Subcutaneous abdominal adipose tissue (tissue), 5 donors: Measurements from ENCODE around the gene PDS5B.

Source experiments
- H3K27ac ChIP-seq: one replicate; pipeline ENCODE4 v1.7.0; 2013; ENCODE audit warnings: low read depth, mild to moderate bottlenecking, inconsistent platforms, low read length, moderate library complexity
- H3K27me3 ChIP-seq, 5 donors: one replicate each; pipeline ENCODE4 v1.7.0; 2013; ENCODE audit warnings: low read length in 5 of 5, inconsistent platforms in 1 of 5; ENCODE audit not compliant: control insufficient read depth in 5 of 5, insufficient read depth in 4 of 5
- H3K36me3 ChIP-seq, 5 donors: one replicate each; pipeline ENCODE4 v1.7.0; 2013; ENCODE audit warnings: low read length in 5 of 5; ENCODE audit not compliant: control insufficient read depth in 5 of 5, insufficient read depth in 5 of 5
- H3K4me1 ChIP-seq, 5 donors: one replicate each; pipeline ENCODE4 v1.7.0; 2013; ENCODE audit warnings: low read length in 5 of 5, mild to moderate bottlenecking in 3 of 5, moderate library complexity in 1 of 5; ENCODE audit not compliant: control insufficient read depth in 5 of 5, insufficient read depth in 5 of 5
- H3K4me3 ChIP-seq, 5 donors: one replicate each; pipeline ENCODE4 v1.7.0; 2013; ENCODE audit warnings: low read length in 5 of 5, low read depth in 1 of 5
- H3K9ac ChIP-seq, 5 donors: one replicate each; pipeline ENCODE4 v1.7.0; 2013; ENCODE audit warnings: low read length in 5 of 5, mild to moderate bottlenecking in 4 of 5, moderate library complexity in 3 of 5
- H3K9me3 ChIP-seq, 5 donors: one replicate each; pipeline ENCODE4 v1.7.0; 2013; ENCODE audit warnings: low read length in 5 of 5; ENCODE audit not compliant: control insufficient read depth in 5 of 5
- donor health status: healthy.
- donor health status: healthy.
- donor health status: healthy.
- donor health status: healthy.
- donor health status: healthy.

PDS5B gene

DNA sequence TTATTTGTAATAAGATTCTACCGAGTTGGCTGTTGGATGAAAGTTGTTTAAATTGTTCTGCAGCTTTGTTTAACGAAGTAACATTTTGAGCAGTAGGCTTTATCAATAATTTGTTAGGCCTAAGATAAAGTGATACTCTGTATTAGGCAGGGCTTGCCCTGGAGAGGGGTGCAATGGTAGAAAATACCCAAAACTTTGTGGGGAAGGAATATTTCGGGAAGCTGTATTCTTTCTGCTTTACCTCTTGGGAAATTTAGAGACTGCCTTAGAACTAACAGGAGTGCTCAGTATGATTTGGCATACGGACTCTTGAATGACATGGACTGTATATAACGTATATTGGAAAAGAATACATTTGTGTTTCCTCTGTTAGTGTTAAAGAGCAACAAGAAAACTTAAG lies 2.5 kb downstream of the PDS5B start:
- Histone ChIP-seq H3K4me3 (peak overlapping the region in 2 of 5 donors; percentile 16 to 79), H3K9ac (peak overlapping the region in 4 of 5 donors; percentile 2 to 70 (median 40)), H3K27me3 (no peaks in the 10 kb centered on the region), H3K9me3 (no peaks in the 10 kb centered on the region), H3K27ac (peak overlapping the region; percentile 72), H3K4me1 (peaks cover 0 to 37% (median 35%) of the 10 kb centered on the region in 5 donors), H3K36me3 (no peaks in the 10 kb centered on the region)

DNA sequence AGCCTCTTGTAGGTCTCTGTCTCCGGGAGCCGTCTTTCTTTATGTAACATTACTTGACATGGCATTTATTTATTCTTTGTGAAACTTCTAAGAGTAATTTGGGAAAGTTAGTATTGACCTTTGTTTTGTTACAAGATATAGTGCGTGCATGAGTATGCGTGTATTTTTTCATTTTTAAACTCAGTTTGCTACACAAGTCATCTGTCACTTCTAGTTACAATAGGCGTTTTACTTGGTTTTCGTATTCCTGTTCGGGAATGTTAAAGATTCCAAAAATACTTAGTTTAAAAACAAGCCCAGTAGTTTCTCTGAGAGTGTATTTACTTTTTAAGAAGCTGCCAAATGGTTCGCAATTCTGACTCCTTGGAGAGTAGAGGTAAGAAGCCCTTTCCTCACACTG lies 3.2 kb downstream of the PDS5B start:
- H3K27me3 ChIP-seq = no peaks in the 10 kb centered on the region
- H3K9me3 ChIP-seq = no peaks in the 10 kb centered on the region
- H3K36me3 ChIP-seq = no peaks in the 10 kb centered on the region
- H3K4me3 ChIP-seq = no peak overlapping the region
- peak overlapping the region in 3 of 5 donors; percentile 37 to 70 (median 44) for H3K9ac ChIP-seq
- H3K27ac ChIP-seq = no peak overlapping the region
- peaks cover 0 to 41% (median 35%) of the 10 kb centered on the region in 5 donors for H3K4me1 ChIP-seq

DNA sequence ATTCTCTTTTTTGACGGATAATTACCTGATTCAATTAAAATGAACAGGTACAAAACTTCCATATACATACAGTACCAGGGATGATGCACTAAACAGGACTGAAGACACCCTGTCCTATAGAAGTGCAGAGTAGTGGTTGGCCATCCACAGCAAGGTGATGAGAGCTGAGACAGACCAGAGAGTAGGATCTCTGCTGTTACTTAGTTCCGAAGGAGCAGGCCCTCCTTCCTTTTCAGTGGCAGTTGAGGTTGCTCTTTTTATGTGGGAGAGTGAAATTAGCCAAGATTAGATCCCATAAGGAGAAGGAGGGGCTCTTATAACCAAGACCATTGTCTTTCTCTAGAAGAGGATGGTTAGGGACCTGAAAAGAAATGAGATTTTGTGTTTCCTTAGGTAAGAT lies 4.0 kb downstream of the PDS5B start:
- no peaks in the 10 kb centered on the region for H3K9me3 ChIP-seq
- peak overlapping the region in 2 of 5 donors; percentile 6 to 17 for H3K9ac ChIP-seq
- H3K4me1 ChIP-seq = peaks cover 0 to 39% (median 34%) of the 10 kb centered on the region in 5 donors
- H3K27ac ChIP-seq = no peak overlapping the region
- H3K36me3 ChIP-seq = no peaks in the 10 kb centered on the region
- no peaks in the 10 kb centered on the region for H3K27me3 ChIP-seq
- no peak overlapping the region for H3K4me3 ChIP-seq

DNA sequence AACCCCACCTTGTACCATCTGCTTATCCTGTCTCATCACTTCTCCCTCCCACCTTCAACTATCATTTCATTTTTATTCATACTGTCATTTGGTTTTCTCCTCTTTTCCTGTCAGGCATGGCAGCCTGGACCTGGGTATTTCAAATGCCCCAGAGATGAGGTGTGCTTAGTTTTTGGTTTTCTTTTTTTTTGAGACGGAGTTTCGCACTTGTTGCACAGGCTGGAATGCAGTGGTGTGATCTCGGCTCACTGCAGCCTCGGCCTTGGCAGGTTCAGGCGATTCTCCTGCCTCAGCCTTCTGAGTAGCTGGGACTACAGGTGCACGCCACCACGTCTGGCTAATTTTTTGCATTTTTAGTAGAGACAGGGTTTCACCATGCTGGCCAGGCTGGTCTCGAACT lies 5.8 kb downstream of the PDS5B start:
- no peaks in the 10 kb centered on the region for H3K27me3 ChIP-seq
- no peak overlapping the region for H3K9ac ChIP-seq
- no peak overlapping the region for H3K4me3 ChIP-seq
- H3K4me1 ChIP-seq = peaks cover 0 to 34% (median 28%) of the 10 kb centered on the region in 5 donors
- no peak overlapping the region for H3K27ac ChIP-seq
- no peaks in the 10 kb centered on the region for H3K36me3 ChIP-seq
- no peaks in the 10 kb centered on the region for H3K9me3 ChIP-seq

DNA sequence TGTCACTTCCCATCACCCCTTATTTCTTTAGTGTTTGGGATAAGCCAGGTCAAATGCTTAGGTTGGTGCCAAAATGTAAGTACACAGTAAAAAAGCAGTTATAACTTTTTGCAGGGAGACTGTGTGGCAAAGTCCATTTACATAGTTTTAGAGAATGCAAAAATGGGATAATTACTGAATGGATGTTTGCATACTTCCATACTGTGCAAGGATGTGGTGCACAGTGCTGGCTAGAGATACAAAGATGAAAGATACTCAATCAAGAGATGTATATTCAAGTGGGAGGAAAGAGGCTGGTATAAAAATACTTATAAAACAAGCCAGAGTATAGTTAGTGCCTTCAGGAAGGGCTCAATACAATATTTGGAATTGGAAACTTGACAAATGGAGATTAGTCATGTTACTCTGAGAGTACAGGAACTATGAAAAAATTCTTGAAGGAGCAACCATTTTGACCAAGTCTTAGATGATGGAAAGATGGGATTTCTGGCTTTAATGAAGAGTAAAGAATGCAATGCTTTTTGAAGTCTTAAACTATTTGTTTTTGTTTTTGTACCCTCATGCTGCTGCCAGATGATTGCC lies 8.0 kb downstream of the PDS5B start:
- Histone ChIP-seq H3K27ac (no peak overlapping the region), H3K9ac (no peak overlapping the region), H3K36me3 (no peaks in the 10 kb centered on the region), H3K4me1 (peaks cover 0 to 16% (median 12%) of the 10 kb centered on the region in 5 donors), H3K4me3 (no peak overlapping the region), H3K9me3 (peaks cover 0 to 3% (median 0%) of the 10 kb centered on the region in 5 donors), H3K27me3 (no peaks in the 10 kb centered on the region)

DNA sequence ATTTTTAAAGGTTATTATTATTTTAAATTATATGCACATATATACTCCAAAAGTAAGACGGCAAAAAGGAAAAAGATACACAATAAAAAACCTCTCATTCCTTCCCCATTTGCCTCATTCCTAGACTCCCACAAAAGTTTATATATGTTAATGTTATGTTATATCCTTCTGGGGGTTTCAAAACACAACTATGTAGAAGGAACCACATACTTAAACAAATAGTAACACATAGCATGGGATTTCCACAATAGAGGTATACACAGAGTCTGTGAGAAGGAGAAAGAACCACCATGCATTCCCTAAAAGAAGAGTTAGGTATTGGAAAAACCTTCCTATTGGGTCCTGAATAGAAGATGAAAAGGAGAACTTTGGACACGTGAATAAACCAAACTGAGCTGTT lies 9.1 kb downstream of the PDS5B start:
- Histone ChIP-seq H3K36me3 (no peaks in the 10 kb centered on the region), H3K4me1 (peaks cover 0 to 8% (median 1%) of the 10 kb centered on the region in 5 donors), H3K27me3 (no peaks in the 10 kb centered on the region), H3K27ac (no peak overlapping the region), H3K9ac (no peak overlapping the region), H3K9me3 (peaks cover 0 to 3% (median 0%) of the 10 kb centered on the region in 5 donors), H3K4me3 (no peak overlapping the region)

DNA sequence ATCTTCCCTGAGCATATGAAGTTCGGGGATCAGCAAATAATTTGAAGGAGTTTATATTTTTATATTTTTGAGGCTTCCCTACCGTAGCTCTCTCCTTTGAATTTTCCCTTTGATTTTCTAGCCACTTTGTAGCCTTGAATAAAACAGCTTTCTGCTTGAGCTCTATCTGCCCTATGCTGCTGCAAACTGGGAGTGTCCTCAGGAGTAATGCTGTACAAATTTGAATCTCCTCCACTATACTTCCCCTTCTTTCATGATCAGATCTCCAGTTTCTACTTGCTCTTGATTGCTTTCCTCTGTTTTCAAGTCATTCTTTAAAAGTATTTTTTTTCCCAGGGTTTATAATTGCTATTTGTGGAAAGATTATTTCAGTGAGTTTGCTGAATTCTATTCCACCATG lies 14.6 kb downstream of the PDS5B start:
- peaks cover 0 to 3% (median 0%) of the 10 kb centered on the region in 5 donors for H3K9me3 ChIP-seq
- no peaks in the 10 kb centered on the region for H3K36me3 ChIP-seq
- H3K9ac ChIP-seq = no peak overlapping the region
- H3K4me3 ChIP-seq = no peak overlapping the region
- no peak overlapping the region for H3K27ac ChIP-seq
- H3K27me3 ChIP-seq = no peaks in the 10 kb centered on the region
- peaks cover 0 to 7% (median 0%) of the 10 kb centered on the region in 5 donors for H3K4me1 ChIP-seq

DNA sequence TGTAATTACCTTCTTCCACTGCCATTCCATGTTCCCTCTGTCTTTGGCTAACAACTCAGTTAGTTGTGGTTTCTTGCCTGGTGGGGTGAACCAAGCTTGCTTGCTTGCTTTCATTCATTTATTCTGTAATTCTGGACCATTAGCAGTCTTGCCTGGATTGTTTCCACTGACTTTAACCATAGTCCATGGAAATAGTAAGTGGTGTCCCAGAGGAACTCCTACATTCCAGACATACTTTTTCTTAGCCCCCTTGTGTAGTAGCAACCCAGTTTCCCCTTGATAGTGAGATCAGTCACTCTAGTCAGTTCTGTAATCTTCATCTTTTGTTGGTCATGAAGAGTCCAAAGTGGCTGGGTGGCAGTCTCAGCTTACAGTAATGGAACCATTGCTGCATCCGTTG lies 23.2 kb downstream of the PDS5B start:
- H3K27ac ChIP-seq = no peak overlapping the region
- H3K36me3 ChIP-seq = no peaks in the 10 kb centered on the region
- peaks cover 0 to 2% (median 0%) of the 10 kb centered on the region in 5 donors for H3K4me1 ChIP-seq

DNA sequence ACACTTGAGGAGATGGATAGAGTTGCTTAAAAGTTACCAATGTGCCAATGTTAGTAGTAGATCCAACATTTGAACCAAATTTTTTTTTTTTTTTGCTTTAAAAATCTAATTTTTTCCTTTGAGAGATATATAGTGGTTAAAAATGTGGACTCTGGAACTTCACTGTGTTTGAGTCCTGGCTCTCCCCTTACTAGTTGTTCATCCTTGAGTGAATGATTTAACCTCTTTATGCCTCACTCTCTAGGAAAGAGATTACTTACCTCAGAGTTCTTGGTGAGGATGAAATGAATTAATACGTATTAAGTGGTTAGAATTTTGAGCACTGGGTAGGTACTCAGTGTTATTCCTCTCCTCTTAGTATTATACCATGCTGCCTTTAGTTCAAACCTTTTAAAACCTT lies 24.3 kb downstream of the PDS5B start:
- Histone ChIP-seq H3K36me3 (no peaks in the 10 kb centered on the region), H3K9ac (no peak overlapping the region), H3K4me3 (no peak overlapping the region), H3K27me3 (no peaks in the 10 kb centered on the region), H3K9me3 (peaks cover 0 to 6% (median 4%) of the 10 kb centered on the region in 5 donors), H3K4me1 (peaks cover 0 to 2% (median 0%) of the 10 kb centered on the region in 5 donors), H3K27ac (no peak overlapping the region)

More for the DNA sequence above, 23.2 kb downstream of the PDS5B start:
- Histone ChIP-seq H3K9ac (no peak overlapping the region), H3K9me3 (peaks cover 0 to 6% (median 4%) of the 10 kb centered on the region in 5 donors), H3K27me3 (no peaks in the 10 kb centered on the region), H3K4me3 (no peak overlapping the region)

DNA sequence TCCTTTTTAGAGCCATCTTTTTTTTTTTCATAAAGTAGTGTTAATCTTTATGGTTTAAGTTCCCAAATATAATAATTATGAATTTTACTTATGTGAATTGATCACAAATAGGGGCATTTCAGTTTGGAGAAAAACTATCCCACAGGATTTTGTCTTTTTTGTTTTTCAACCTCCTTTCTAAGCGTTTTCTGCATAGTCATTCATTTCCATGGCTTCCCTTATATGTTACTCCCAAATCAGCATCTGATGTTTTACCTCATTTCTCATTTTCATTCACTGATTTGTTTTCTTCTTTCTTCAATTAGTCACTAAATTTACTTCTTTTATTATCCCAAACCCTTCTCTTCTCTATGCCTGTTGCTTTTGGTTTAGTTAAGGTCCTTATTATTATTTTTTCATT lies 24.7 kb downstream of the PDS5B start:
- no peak overlapping the region for H3K4me3 ChIP-seq
- H3K4me1 ChIP-seq = peaks cover 0 to 2% (median 0%) of the 10 kb centered on the region in 5 donors
- peaks cover 0 to 6% (median 4%) of the 10 kb centered on the region in 5 donors for H3K9me3 ChIP-seq
- no peak overlapping the region for H3K27ac ChIP-seq
- H3K36me3 ChIP-seq = no peaks in the 10 kb centered on the region
- no peaks in the 10 kb centered on the region for H3K27me3 ChIP-seq
- no peak overlapping the region for H3K9ac ChIP-seq
